Measurements from ENCODE around the gene AGBL5. TPM values are rescaled to one million over a fixed set of nuclear protein-coding genes. Genes with fewer than 3 reads are reported as not detected.

AGBL5 gene
- total and polyA plus RNA-seq, 2 of the 13 experiments (the other 11 are each of a cell fraction or from before 2014, with no cell fraction given), result 55.9 to 73.3 TPM

DNA sequence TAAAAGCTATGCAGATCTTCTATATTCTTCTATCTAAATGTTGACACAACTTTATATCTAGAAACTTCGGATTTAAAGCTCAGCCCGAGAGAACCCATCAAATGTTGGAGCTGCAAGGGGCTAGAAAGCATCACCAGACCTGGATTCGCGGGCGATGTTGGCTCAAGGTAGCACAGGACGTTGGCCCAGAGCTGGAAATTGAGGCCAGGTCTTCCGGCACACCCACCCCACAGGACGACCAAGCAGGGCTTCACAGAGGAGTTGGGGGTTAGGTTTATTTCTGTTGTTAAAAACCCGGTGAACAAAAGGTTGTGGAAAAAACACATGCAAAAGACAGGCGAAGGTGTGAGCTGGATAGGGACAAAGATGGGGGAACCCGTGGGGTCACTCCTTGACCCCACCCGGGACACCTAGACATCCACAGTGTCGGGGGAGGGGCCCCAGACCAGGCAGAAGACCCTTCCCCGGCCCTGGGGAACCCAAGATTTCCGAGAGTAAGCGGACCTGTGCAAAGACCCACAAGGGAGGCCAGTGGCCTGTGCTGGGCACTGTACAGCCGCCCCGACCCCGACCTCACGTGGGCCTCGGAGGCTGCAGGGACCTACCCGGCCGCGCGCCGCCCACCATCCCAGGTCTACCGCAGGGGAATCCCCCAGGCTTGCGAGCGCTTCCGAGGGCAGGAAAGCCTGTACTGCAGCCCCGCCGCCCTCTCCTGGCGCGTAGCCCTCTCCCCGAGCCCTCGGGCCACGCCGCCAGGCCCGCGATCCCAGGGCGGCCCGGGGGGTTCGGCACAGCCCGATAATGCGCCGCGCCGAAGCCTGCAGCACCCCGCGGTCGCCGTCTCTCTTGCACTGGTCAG is 1.8 kb upstream of the AGBL5 start:
- FAIRE-seq, result no peak
- WGBS (ENCODE audit: low lambda C conversion rate), result 35% methylated on average over 21 of the region's 52 CpGs
- H3K4me2 ChIP-seq (ENCODE audit: low read depth, low read length), result peak overlapping the region; percentile 99
- TF ChIP-seq ZZZ3 (CRISPR knock-in tag; IDR thresholded peaks at IDR 0.05; ENCODE audit: borderline replicate concordance) (no peak), ZNF7 (CRISPR knock-in tag; IDR thresholded peaks at IDR 0.05) (no peak), SRSF4 (IDR thresholded peaks at IDR 0.05; ENCODE audit: low read depth, low read length, poor library complexity, severe bottlenecking) (no peak), U2AF1 (optimal IDR thresholded peaks at IDR 0.05; ENCODE audit: low read depth, low read length) (peak; percentile 29), NCOA5 (CRISPR knock-in tag; IDR thresholded peaks at IDR 0.05) (no peak), KLF13 (CRISPR knock-in tag; IDR thresholded peaks at IDR 0.05) (peak; percentile 84; the same call in 1 of the 2 replicates), ZNF589 (CRISPR knock-in tag; conservative IDR thresholded peaks at IDR 0.05) (no peak), DDIT3 (CRISPR knock-in tag; IDR thresholded peaks at IDR 0.05) (no peak), SP1 (IDR thresholded peaks at IDR 0.05) (no peak), SP1 (CRISPR knock-in tag; IDR thresholded peaks at IDR 0.05) (no peak), PCBP1 (IDR thresholded peaks at IDR 0.05; ENCODE audit: borderline replicate concordance, low read depth, low read length) (no peak), JUN (CRISPR knock-in tag; IDR thresholded peaks at IDR 0.05) (peak; percentile 46; the same call in 1 of the 2 replicates), STAT5B (CRISPR knock-in tag; IDR thresholded peaks at IDR 0.05) (no peak), ZNF691 (CRISPR knock-in tag; IDR thresholded peaks at IDR 0.05; ENCODE audit: borderline replicate concordance, low read depth) (peak; percentile 4; the same call in 1 of the 2 replicates)
- TF ChIP-seq, protein P1, sequence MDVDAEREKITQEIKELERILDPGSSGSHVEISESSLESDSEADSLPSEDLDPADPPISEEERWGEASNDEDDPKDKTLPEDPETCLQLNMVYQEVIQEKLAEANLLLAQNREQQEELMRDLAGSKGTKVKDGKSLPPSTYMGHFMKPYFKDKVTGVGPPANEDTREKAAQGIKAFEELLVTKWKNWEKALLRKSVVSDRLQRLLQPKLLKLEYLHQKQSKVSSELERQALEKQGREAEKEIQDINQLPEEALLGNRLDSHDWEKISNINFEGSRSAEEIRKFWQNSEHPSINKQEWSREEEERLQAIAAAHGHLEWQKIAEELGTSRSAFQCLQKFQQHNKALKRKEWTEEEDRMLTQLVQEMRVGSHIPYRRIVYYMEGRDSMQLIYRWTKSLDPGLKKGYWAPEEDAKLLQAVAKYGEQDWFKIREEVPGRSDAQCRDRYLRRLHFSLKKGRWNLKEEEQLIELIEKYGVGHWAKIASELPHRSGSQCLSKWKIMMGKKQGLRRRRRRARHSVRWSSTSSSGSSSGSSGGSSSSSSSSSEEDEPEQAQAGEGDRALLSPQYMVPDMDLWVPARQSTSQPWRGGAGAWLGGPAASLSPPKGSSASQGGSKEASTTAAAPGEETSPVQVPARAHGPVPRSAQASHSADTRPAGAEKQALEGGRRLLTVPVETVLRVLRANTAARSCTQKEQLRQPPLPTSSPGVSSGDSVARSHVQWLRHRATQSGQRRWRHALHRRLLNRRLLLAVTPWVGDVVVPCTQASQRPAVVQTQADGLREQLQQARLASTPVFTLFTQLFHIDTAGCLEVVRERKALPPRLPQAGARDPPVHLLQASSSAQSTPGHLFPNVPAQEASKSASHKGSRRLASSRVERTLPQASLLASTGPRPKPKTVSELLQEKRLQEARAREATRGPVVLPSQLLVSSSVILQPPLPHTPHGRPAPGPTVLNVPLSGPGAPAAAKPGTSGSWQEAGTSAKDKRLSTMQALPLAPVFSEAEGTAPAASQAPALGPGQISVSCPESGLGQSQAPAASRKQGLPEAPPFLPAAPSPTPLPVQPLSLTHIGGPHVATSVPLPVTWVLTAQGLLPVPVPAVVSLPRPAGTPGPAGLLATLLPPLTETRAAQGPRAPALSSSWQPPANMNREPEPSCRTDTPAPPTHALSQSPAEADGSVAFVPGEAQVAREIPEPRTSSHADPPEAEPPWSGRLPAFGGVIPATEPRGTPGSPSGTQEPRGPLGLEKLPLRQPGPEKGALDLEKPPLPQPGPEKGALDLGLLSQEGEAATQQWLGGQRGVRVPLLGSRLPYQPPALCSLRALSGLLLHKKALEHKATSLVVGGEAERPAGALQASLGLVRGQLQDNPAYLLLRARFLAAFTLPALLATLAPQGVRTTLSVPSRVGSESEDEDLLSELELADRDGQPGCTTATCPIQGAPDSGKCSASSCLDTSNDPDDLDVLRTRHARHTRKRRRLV (CRISPR knock-in tag; IDR thresholded peaks at IDR 0.05), result no peak
- TF ChIP-seq, protein P2, sequence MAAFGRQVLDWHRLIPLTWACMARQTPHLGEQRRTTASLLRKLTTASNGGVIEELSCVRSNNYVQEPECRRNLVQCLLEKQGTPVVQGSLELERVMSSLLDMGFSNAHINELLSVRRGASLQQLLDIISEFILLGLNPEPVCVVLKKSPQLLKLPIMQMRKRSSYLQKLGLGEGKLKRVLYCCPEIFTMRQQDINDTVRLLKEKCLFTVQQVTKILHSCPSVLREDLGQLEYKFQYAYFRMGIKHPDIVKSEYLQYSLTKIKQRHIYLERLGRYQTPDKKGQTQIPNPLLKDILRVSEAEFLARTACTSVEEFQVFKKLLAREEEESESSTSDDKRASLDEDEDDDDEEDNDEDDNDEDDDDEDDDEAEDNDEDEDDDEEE (CRISPR knock-in tag; IDR thresholded peaks at IDR 0.05), result peak; percentile 73; the same call in 1 of the 2 replicates

More for the DNA sequence above, 1.8 kb upstream of the AGBL5 start:
- H3K27me3 ChIP-seq (ENCODE audit: control insufficient read depth in 1 of 2, insufficient read depth in 2 of 2, low read length in 2 of 2), result no peaks in the 10 kb centered on the region; a peak in 1 of 5 replicates
- peaks cover 2 to 18% of the 10 kb centered on the region in 2 experiments; a peak in 4 of 5 replicates for H3K36me3 ChIP-seq (replicated peaks in 1 of 2; ENCODE audit: control insufficient read depth in 1 of 2, insufficient read depth in 2 of 2, low read length in 2 of 2)
- H3K4me3 ChIP-seq (replicated peaks in 1 of 3; ENCODE audit: insufficient read depth in 1 of 3, low read depth in 2 of 3, low read length in 3 of 3), result peak overlapping the region; percentile 86 to 97 (median 91)
- peak; percentile 51 for ATAC-seq
- intact Hi-C loops (cut with micrococcal nuclease; ENCODE audit: unreplicated experiment) (loop anchor here (1.0 to 2.0 kb wide), 3 partner anchors 17 to 37 kb away; partner anchors contain the start of genes EMILIN1, KHK and TMEM214), in situ Hi-C loops (cut with HindIII; ENCODE audit: extremely low pct_ligation_motif_present, low pct_unique_long_range_greater_than_20kb) (no loop called here)
- H3K9ac ChIP-seq (ENCODE audit: insufficient read depth, low read depth, low read length), result peak overlapping the region; percentile 77
- H4K20me1 ChIP-seq (ENCODE audit: insufficient read depth, low read length), result peaks cover 3% of the 10 kb centered on the region; the same call in 1 of the 2 replicates
- no peaks in the 10 kb centered on the region for H3K9me3 ChIP-seq (ENCODE audit: low read length)
- H3K27ac ChIP-seq (ENCODE audit: extremely low read length, insufficient read depth, low read length), result peak overlapping the region; percentile 81
- peak overlapping the region; percentile 68 for H2AFZ ChIP-seq (ENCODE audit: low read length)
- H3K79me2 ChIP-seq (ENCODE audit: insufficient read depth, low read length), result peaks cover 8% of the 10 kb centered on the region
- POLR2A ChIA-PET, result interaction anchor here (0.8 to 6.4 kb wide), 17 partner anchors 8 to 379 kb away, joined by 3 to 100 read pairs (median 15); partner anchors contain the start of genes ATRAID, EMILIN1, KHK and NRBP1
- CTCF ChIA-PET (ENCODE audit: low intra/inter-chr PET ratio, low total read pairs), result interaction anchor here (1.0 kb wide), 1 partner anchor 36 kb away, joined by 3 read pairs; no protein-coding TSS in a partner anchor
- peaks cover 24% of the 10 kb centered on the region for H3K4me1 ChIP-seq (ENCODE audit: insufficient read depth, low read length)
- no peak for DNase-seq (ENCODE audit: low spot score)
- no TSS peak for BruUV-seq (replicated peaks)

All from HepG2 (cell line).